SU-DHL-6 (cell line): ENCODE data around the gene DUOX2.
"Not testable (repeated sequence)": the region's sequence is repeated elsewhere in the genome, so short reads cannot be mapped to it uniquely, and the experiment has no call there.

Experiments used
- H2AFZ ChIP-seq: fragments of 200-600 bp; sonication (generic); 2 replicates; pipeline ENCODE4 v1.6.1; 2014; ENCODE audit warnings: low read depth, mild to moderate bottlenecking, moderate library complexity, mixed read lengths, antibody characterized with exemption, low read length; ENCODE audit not compliant: severe bottlenecking
- H3F3A ChIP-seq: fragments of 200-600 bp; shearing (Covaris generic); 2 replicates; pipeline ENCODE4 v1.6.0; 2016; ENCODE audit warnings: antibody characterized with exemption, mild to moderate bottlenecking; ENCODE audit not compliant: insufficient read depth
- H3K27ac ChIP-seq: fragments of 200-600 bp; sonication (generic); 2 replicates; pipeline ENCODE4 v1.5.1; 2016; ENCODE audit warnings: low read depth, mild to moderate bottlenecking, low read length, moderate library complexity, mixed read lengths
- H3K27me3 ChIP-seq: fragments of 200-600 bp; sonication (generic), shearing (Covaris generic); 2 replicates; pipeline ENCODE4 v1.6.0; 2014; ENCODE audit warnings: mild to moderate bottlenecking, low read length
- H3K36me3 ChIP-seq: fragments of 200-600 bp; sonication (generic); 2 replicates; pipeline ENCODE4 v1.6.1; 2014; ENCODE audit warnings: mild to moderate bottlenecking, low read length, mixed read lengths
- H3K4me2 ChIP-seq: fragments of 300-600, 200-600 bp; shearing (Covaris generic), sonication (generic); 2 replicates; pipeline ENCODE4 v1.6.0; 2014; ENCODE audit warnings: low read length, low read depth, mild to moderate bottlenecking; ENCODE audit not compliant: poor library complexity, severe bottlenecking
- H3K4me3 ChIP-seq: fragments of 200-600 bp; sonication (generic); 2 replicates; pipeline ENCODE4 v1.5.1; 2014; ENCODE audit warnings: antibody characterized with exemption, low read length, mild to moderate bottlenecking, mixed read lengths; ENCODE audit not compliant: insufficient read depth, poor library complexity, severe bottlenecking
- H3K79me2 ChIP-seq: fragments of 200-600 bp; sonication (generic); 2 replicates; pipeline ENCODE4 v1.6.1; 2014; ENCODE audit warnings: mild to moderate bottlenecking, low read length, moderate library complexity; ENCODE audit not compliant: insufficient read depth
- H3K9ac ChIP-seq: fragments of 200-600 bp; sonication (generic); 2 replicates; pipeline ENCODE4 v1.7.0; 2014; ENCODE audit warnings: mild to moderate bottlenecking, low read length
- H3K9me2 ChIP-seq: fragments of 200-600 bp; sonication (generic); replicated peaks from 2 replicates; pipeline ENCODE4 v1.6.1; 2014; ENCODE audit warnings: low read length; ENCODE audit not compliant: insufficient read depth
- H3K9me3 ChIP-seq: fragments of 200-600 bp; sonication (generic); 2 replicates; pipeline ENCODE4 v1.6.1; 2014; ENCODE audit warnings: low read length, mixed read lengths; ENCODE audit not compliant: insufficient read depth
- H4K20me1 ChIP-seq: fragments of 200-600 bp; sonication (generic); 2 replicates; pipeline ENCODE4 v1.6.1; 2014; ENCODE audit warnings: low read depth, mild to moderate bottlenecking, antibody characterized with exemption, low read length, moderate library complexity, mixed read lengths
- EZH2phosphoT487 ChIP-seq: fragments of 200-600 bp; sonication (generic), shearing (Covaris generic); conservative IDR thresholded peaks from 2 replicates; pipeline ENCODE4 v1.6.1; 2018; ENCODE audit warnings: mild to moderate bottlenecking, antibody characterized with exemption, low read length, moderate library complexity, mixed read lengths
- TF ChIP-seq, protein P1 (sequence below): fragments of 200-600 bp; sonication (generic); IDR thresholded peaks from one replicate; pipeline ENCODE4 v1.5.1; 2017; ENCODE audit warnings: antibody characterized with exemption, mild to moderate bottlenecking, low read length, moderate library complexity; ENCODE audit not compliant: insufficient read depth, poor library complexity, severe bottlenecking

Gene DUOX2

DNA sequence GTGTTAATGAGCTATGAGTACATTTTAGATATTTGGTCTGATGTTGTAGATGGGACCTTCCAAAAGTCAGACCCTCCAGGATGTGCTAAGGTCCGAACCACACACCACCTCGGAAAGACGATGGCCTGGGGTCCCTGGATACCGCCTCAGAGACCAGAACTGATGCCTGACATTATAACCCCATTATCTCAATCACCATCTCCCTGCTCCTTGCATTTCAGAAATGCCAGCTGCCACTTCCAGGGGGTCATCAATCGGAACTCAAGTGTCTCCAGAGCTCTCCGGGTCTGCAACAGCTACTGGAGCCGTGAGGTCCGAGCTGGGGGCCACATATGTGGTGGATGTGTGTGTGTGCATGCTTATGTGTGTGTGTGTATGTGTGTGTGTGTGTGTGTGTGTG lies 23.7 kb upstream of the DUOX2 start:
- H3F3A ChIP-seq: no peaks in the 10 kb centered on the region
- H3K27ac ChIP-seq: no peak overlapping the region
- no peak overlapping the region for H3K4me3 ChIP-seq
- no peaks in the 10 kb centered on the region for H3K9me3 ChIP-seq
- H2AFZ ChIP-seq: no peak overlapping the region
- no peaks in the 10 kb centered on the region for H3K79me2 ChIP-seq
- no peak for TF ChIP-seq EZH2phosphoT487
- TF ChIP-seq, protein P1, sequence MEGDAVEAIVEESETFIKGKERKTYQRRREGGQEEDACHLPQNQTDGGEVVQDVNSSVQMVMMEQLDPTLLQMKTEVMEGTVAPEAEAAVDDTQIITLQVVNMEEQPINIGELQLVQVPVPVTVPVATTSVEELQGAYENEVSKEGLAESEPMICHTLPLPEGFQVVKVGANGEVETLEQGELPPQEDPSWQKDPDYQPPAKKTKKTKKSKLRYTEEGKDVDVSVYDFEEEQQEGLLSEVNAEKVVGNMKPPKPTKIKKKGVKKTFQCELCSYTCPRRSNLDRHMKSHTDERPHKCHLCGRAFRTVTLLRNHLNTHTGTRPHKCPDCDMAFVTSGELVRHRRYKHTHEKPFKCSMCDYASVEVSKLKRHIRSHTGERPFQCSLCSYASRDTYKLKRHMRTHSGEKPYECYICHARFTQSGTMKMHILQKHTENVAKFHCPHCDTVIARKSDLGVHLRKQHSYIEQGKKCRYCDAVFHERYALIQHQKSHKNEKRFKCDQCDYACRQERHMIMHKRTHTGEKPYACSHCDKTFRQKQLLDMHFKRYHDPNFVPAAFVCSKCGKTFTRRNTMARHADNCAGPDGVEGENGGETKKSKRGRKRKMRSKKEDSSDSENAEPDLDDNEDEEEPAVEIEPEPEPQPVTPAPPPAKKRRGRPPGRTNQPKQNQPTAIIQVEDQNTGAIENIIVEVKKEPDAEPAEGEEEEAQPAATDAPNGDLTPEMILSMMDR: no peak
- H4K20me1 ChIP-seq: no peaks in the 10 kb centered on the region
- H3K36me3 ChIP-seq: no peaks in the 10 kb centered on the region
- H3K27me3 ChIP-seq: no peaks in the 10 kb centered on the region
- H3K4me2 ChIP-seq: no peak overlapping the region
- H3K9ac ChIP-seq: no peak overlapping the region
- no peaks in the 10 kb centered on the region for H3K9me2 ChIP-seq

DNA sequence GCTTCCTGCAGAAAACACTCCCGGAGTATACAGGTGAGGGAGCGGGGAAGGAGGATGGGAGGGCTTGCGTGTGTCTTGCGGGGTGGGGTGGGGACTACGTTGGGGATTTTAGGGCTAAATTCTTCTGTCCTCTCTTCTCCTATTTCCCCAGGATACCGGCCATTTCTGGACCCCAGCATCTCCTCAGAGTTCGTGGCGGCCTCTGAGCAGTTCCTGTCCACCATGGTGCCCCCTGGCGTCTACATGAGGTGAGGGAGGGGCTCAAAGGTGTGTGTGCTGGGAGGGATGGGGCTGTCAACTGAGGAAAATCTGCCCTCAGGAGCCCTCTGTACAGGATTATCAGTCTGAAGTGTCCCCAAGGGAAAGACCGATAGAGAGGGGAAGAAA lies 22.4 kb upstream of the DUOX2 start:
- H3K27me3 ChIP-seq: no peaks in the 10 kb centered on the region
- no peaks in the 10 kb centered on the region for H3K79me2 ChIP-seq
- H3K27ac ChIP-seq: no peak overlapping the region
- no peak for TF ChIP-seq EZH2phosphoT487
- TF ChIP-seq, protein P1: no peak
- no peak overlapping the region for H3K4me3 ChIP-seq
- no peaks in the 10 kb centered on the region for H3K9me2 ChIP-seq
- no peaks in the 10 kb centered on the region for H3F3A ChIP-seq
- no peaks in the 10 kb centered on the region for H3K36me3 ChIP-seq
- no peak overlapping the region for H2AFZ ChIP-seq
- no peak overlapping the region for H3K4me2 ChIP-seq
- H3K9me3 ChIP-seq: no peaks in the 10 kb centered on the region
- no peaks in the 10 kb centered on the region for H4K20me1 ChIP-seq
- H3K9ac ChIP-seq: no peak overlapping the region

DNA sequence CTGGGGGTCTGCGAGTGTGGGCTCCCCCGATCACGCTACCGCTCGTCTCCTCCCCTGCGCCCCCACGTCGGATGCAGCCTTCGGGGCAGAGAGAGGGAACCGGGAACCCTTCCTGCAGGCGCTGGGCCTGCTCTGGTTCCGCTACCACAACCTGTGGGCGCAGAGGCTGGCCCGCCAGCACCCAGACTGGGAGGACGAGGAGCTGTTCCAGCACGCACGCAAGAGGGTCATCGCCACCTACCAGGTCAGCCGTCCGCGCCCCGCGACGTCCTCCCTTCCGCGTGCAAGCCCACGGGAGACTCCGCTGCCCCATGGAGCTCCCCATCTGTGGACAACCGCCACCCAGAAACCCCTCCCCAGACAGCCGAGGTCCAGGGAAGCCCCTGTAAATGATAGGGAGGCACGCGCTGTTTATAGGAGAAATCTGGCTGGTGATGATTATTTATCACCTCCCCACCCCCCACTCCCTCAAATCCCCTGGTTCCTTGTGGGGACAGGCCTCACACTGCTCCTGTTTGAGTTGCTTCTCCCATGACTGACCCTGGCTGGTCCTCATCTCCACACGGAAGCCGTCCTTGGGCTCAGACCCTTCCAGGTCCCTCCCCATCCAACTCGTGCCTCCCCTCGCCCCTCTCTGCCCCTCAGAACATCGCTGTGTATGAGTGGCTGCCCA lies 21.9 kb upstream of the DUOX2 start:
- not testable (repeated sequence) for H3K27ac ChIP-seq, H4K20me1 ChIP-seq, H2AFZ ChIP-seq, H3K27me3 ChIP-seq, H3K4me2 ChIP-seq, H3K79me2 ChIP-seq, H3K9me2 ChIP-seq, H3K36me3 ChIP-seq, H3K9ac ChIP-seq, H3K9me3 ChIP-seq, H3K4me3 ChIP-seq, H3F3A ChIP-seq

DNA sequence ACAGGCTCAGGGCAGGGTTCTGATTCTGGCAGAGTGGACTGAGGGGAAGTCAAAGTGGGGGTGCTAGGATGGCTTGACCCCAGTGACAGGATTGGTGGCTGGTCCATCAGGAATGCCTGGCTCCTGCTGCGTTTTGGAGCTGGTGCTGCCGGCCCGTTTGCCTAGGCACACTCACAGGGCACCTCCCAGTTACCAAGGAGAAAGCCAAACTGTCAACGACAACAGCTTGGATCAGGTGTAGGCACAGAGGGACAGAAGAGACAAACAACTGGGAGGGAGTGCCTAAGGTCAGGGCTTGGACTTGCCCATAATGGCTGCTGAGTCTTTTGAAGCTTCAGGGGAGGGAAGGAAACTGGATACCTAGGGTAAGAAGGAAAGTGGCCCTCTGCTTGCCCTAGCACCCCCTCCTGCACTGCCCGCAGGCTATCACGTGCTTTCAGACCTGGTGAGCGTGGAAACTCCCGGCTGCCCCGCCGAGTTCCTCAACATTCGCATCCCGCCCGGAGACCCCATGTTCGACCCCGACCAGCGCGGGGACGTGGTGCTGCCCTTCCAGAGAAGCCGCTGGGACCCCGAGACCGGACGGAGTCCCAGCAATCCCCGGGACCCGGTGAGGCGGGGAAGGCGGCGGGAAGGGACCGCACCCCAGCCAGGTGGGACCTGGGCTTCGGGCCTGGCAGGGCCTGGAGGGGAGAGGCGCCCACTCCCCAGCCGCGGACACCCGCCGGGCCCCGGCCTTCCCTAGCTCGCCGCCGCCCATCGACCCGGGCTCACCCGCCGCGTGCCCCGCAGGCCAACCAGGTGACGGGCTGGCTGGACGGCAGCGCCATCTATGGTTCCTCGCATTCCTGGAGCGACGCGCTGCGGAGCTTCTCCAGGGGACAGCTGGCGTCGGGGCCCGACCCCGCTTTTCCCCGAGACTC lies 21.0 kb upstream of the DUOX2 start:
- Histone ChIP-seq H2AFZ (no peak overlapping the region), H3K9me2 (no peaks in the 10 kb centered on the region), H3F3A (no peaks in the 10 kb centered on the region), H3K9me3 (no peaks in the 10 kb centered on the region), H3K9ac (no peak overlapping the region), H3K79me2 (no peaks in the 10 kb centered on the region), H4K20me1 (no peaks in the 10 kb centered on the region), H3K27me3 (no peaks in the 10 kb centered on the region), H3K4me2 (no peak overlapping the region), H3K36me3 (no peaks in the 10 kb centered on the region), H3K27ac (no peak overlapping the region), H3K4me3 (no peak overlapping the region)
- TF ChIP-seq, protein P1: no peak
- TF ChIP-seq EZH2phosphoT487: no peak
